ENCODE measurements around the gene NELFCD.

The NELFCD gene

DNA sequence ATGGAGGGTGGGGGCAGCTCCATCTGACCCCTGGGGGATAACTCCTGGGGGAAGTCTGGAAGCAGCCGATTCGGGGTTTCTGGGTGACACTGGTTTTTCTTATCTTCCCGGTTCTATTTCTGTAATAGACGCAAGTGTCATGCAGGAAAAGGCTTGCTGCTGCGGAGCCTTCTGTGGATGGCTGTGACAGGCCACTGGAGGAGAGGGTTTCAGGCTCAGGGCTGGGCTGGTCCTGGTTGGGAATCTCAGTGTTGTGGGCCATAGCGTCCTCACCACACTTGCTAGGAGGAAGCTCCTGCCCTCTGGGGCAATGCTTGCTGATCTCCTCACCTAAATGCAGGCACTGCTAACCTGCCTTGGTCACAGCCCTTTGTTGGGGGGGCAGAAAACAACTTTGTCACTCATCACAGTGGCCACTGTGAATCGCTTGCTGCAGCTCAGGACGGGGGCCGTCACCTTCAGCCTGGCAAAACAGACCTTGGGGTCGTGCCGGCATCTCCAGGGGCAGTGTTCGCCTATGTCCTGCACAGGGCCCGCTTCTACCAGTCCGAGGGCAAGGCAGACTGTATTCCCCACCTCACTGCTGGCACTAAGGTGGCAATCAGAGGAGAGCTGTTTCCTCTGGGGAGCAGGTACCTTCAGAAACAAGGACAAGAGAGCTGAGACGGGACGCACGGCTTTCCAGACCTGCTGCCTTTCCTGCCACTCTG lies 33.8 kb downstream of the NELFCD start:
- no peak overlapping the region for H3K4me3 ChIP-seq (IDR thresholded peaks at IDR 0.05; ENCODE audit: insufficient read depth, low read depth, low read length)
- no peaks in the 10 kb centered on the region for H3K4me1 ChIP-seq (ENCODE audit: low read depth, poor library complexity, severe bottlenecking)
- no peaks in the 10 kb centered on the region for H3K27me3 ChIP-seq (ENCODE audit: insufficient read depth, low read depth)
- TF ChIP-seq, protein P1, sequence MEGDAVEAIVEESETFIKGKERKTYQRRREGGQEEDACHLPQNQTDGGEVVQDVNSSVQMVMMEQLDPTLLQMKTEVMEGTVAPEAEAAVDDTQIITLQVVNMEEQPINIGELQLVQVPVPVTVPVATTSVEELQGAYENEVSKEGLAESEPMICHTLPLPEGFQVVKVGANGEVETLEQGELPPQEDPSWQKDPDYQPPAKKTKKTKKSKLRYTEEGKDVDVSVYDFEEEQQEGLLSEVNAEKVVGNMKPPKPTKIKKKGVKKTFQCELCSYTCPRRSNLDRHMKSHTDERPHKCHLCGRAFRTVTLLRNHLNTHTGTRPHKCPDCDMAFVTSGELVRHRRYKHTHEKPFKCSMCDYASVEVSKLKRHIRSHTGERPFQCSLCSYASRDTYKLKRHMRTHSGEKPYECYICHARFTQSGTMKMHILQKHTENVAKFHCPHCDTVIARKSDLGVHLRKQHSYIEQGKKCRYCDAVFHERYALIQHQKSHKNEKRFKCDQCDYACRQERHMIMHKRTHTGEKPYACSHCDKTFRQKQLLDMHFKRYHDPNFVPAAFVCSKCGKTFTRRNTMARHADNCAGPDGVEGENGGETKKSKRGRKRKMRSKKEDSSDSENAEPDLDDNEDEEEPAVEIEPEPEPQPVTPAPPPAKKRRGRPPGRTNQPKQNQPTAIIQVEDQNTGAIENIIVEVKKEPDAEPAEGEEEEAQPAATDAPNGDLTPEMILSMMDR (conservative IDR thresholded peaks at IDR 0.05; ENCODE audit: low read depth, low read length) = no peak
- no peak overlapping the region for H3K4me2 ChIP-seq
- H3K9ac ChIP-seq = no peak overlapping the region
- H3K27ac ChIP-seq = no peak overlapping the region
- no peaks in the 10 kb centered on the region for H4K20me1 ChIP-seq (ENCODE audit: insufficient read depth)
- H3K79me2 ChIP-seq (ENCODE audit: insufficient read depth, low read depth) = no peaks in the 10 kb centered on the region
- no peaks in the 10 kb centered on the region for H3K36me3 ChIP-seq (ENCODE audit: insufficient read depth)
- no peak overlapping the region for H2AFZ ChIP-seq (ENCODE audit: low read depth)

DNA sequence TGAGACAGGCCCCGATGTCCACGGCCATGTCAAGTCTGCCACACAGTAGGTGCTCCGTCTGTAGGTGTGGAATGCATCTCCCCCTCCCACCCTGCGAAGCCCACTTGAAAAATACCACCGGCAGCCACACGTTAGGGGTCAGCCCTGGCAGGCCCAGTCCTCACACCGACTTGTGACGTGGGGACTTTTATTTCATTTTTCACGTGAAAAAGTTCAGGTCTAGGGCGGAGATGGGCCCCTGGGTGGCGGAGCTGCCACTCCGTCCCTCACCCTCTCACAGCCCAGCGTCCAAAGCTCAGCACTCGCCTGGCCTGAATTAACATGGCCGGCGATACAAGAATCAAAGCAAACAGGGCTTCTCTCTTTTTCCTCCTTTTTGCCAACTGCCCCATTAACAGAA lies 34.4 kb downstream of the NELFCD start:
- H3K79me2 ChIP-seq (ENCODE audit: insufficient read depth, low read depth) = no peaks in the 10 kb centered on the region
- no peak overlapping the region for H3K9ac ChIP-seq
- no peaks in the 10 kb centered on the region for H3K27me3 ChIP-seq (ENCODE audit: insufficient read depth, low read depth)
- H3K36me3 ChIP-seq (ENCODE audit: insufficient read depth) = no peaks in the 10 kb centered on the region
- no peak overlapping the region for H2AFZ ChIP-seq (ENCODE audit: low read depth)
- TF ChIP-seq, protein P1 (conservative IDR thresholded peaks at IDR 0.05; ENCODE audit: low read depth, low read length) = no peak
- no peak overlapping the region for H3K4me2 ChIP-seq
- no peak overlapping the region for H3K27ac ChIP-seq
- H4K20me1 ChIP-seq (ENCODE audit: insufficient read depth) = no peaks in the 10 kb centered on the region
- H3K4me1 ChIP-seq (ENCODE audit: low read depth, poor library complexity, severe bottlenecking) = no peaks in the 10 kb centered on the region
- H3K4me3 ChIP-seq (IDR thresholded peaks at IDR 0.05; ENCODE audit: insufficient read depth, low read depth, low read length) = no peak overlapping the region

DNA sequence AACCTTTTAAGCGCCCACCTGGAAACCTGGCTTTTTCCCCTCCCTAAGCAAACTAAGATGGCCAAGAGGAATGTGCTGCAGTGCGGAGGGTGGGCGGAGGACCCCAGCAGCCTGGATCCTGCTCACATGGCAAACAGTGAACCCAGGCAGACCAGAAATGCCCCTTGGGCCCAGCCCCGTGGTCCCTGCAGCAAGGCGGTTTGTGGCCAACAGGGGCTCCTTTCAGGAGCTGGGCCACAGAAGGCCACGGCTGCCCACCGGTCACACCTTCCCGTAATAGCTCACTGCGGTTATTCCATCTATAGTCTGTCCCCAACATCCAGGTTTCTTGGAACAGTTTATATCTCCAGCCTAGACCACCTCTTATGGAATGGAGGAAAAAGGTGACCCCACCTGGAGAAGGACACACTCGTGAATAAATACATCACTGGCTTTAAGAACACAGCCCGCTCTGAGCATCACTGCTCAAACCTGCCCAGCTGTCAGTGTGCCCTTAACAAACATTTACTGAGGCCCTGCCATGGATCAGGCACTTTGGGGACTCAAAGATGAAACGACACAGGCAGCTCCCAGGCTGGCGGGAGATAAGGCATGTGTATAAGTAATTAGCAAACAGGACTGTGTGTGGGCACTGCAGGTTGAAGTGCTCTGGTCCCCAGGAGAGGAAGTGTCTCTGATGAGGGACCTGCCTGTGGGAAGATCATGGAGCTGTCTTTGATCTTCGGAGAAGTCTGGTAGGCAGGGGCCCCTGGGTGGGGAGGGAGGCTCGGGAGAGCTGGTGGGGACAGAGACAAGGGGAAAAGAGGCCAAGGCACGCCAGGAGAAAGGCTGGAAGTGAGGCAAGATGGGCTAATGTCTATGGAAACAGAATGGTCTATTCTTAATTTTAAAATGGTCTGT lies 35.0 kb downstream of the NELFCD start:
- TF ChIP-seq, protein P1 (conservative IDR thresholded peaks at IDR 0.05; ENCODE audit: low read depth, low read length) = no peak
- no peaks in the 10 kb centered on the region for H3K4me1 ChIP-seq (ENCODE audit: low read depth, poor library complexity, severe bottlenecking)
- no peak overlapping the region for H3K27ac ChIP-seq
- H2AFZ ChIP-seq (ENCODE audit: low read depth) = no peak overlapping the region
- H3K79me2 ChIP-seq (ENCODE audit: insufficient read depth, low read depth) = no peaks in the 10 kb centered on the region
- no peak overlapping the region for H3K4me3 ChIP-seq (IDR thresholded peaks at IDR 0.05; ENCODE audit: insufficient read depth, low read depth, low read length)
- H4K20me1 ChIP-seq (ENCODE audit: insufficient read depth) = no peaks in the 10 kb centered on the region
- no peaks in the 10 kb centered on the region for H3K36me3 ChIP-seq (ENCODE audit: insufficient read depth)
- no peaks in the 10 kb centered on the region for H3K27me3 ChIP-seq (ENCODE audit: insufficient read depth, low read depth)
- no peak overlapping the region for H3K9ac ChIP-seq
- H3K4me2 ChIP-seq = no peak overlapping the region

DNA sequence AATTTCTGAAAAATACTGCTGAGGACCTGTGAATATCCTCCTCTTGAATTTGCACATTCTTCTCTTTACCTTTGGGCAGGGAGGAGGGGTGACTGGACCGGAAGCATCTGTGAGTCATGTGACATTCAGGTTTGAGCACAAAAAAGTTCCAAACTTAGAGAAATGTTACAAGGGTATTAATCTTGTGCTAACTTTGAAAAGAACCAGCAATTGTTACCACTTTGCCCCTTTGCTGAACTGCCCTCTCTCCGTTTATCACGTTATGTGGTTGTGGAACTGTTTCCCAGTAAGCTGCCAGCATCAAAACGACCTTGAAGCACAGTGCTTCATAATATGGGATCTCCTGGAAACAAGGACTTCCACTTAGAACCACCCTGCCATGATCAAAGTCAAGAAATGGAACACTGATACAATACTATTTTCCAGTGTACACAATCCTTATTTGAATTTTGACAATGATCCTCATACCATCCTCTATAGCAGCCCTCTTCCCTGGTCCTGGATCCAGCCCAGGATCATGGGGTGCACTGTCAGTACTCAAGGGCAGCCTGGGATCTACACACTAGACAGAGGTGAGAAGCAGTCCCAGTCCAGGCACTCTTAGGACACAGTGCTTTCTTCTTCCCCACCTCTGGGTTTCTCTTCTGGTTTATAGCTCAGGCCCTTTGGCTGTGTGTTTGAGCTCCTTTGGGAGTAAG lies 35.9 kb downstream of the NELFCD start:
- H4K20me1 ChIP-seq (ENCODE audit: insufficient read depth) = no peaks in the 10 kb centered on the region
- no peak overlapping the region for H2AFZ ChIP-seq (ENCODE audit: low read depth)
- no peak overlapping the region for H3K27ac ChIP-seq
- H3K4me1 ChIP-seq (ENCODE audit: low read depth, poor library complexity, severe bottlenecking) = no peaks in the 10 kb centered on the region
- no peak overlapping the region for H3K4me2 ChIP-seq
- H3K9ac ChIP-seq = no peak overlapping the region
- TF ChIP-seq, protein P1 (conservative IDR thresholded peaks at IDR 0.05; ENCODE audit: low read depth, low read length) = no peak
- no peak overlapping the region for H3K4me3 ChIP-seq (IDR thresholded peaks at IDR 0.05; ENCODE audit: insufficient read depth, low read depth, low read length)
- H3K27me3 ChIP-seq (ENCODE audit: insufficient read depth, low read depth) = no peaks in the 10 kb centered on the region
- no peaks in the 10 kb centered on the region for H3K36me3 ChIP-seq (ENCODE audit: insufficient read depth)
- H3K79me2 ChIP-seq (ENCODE audit: insufficient read depth, low read depth) = no peaks in the 10 kb centered on the region

Data from KMS-11 (cell line).